ENCODE data around the gene SHKBP1. TPM values are rescaled to one million over a fixed set of nuclear protein-coding genes. Genes with fewer than 3 reads are reported as not detected.

Gene SHKBP1
- total RNA-seq, 2 experiments from 2014 or later: 49.4 to 115 TPM

GRCh38 chr19:40619333-40620160, 42.9 kb downstream of the SHKBP1 start:
- no peak overlapping the region for H2AFZ ChIP-seq (ENCODE audit: low read length)
- no peak overlapping the region for H3K4me2 ChIP-seq (ENCODE audit: low read length)
- CTCF ChIA-PET (ENCODE audit: unreplicated experiment): no interaction called here
- no peak for DNase-seq (ENCODE audit: low spot score)
- H3K27ac ChIP-seq (ENCODE audit: low read depth, low read length, poor library complexity, severe bottlenecking): no peak overlapping the region
- intact Hi-C loops (cut with micrococcal nuclease; ENCODE audit: unreplicated experiment): no loop called here
- H3K4me3 ChIP-seq (ENCODE audit: low read depth, low read length, poor library complexity, severe bottlenecking): no peak overlapping the region
- no peak for TF ChIP-seq CTCF (conservative IDR thresholded peaks at IDR 0.05; ENCODE audit: low read length)
- H3K4me1 ChIP-seq (ENCODE audit: insufficient read depth, low read length, poor library complexity, severe bottlenecking): peaks cover 12% of the 10 kb centered on the region
- BruUV-seq (replicated peaks): no TSS peak
- POLR2A ChIA-PET: interaction anchor here (0.7 kb wide), 1 partner anchor 194 kb away, joined by 7 read pairs; the partner anchor contains the start of gene SERTAD1
- no peaks in the 10 kb centered on the region for H4K20me1 ChIP-seq (ENCODE audit: insufficient read depth, low read length)
- no peaks in the 10 kb centered on the region for H3K9me2 ChIP-seq (ENCODE audit: insufficient read depth, low read length)
- no peaks in the 10 kb centered on the region for H3K9me3 ChIP-seq (ENCODE audit: low read length)
- H3K79me2 ChIP-seq (ENCODE audit: insufficient read depth, low read depth, low read length): no peaks in the 10 kb centered on the region
- H3K36me3 ChIP-seq (ENCODE audit: insufficient read depth, low read length): peaks cover 19% of the 10 kb centered on the region

- peaks cover 19% of the 10 kb centered on the region for H3K36me3 ChIP-seq (ENCODE audit: insufficient read depth, low read length)
- CTCF ChIA-PET (ENCODE audit: unreplicated experiment): no interaction called here
Observed at GRCh38 chr19:40620161-40620485, 43.5 kb downstream of the SHKBP1 start.

More at GRCh38 chr19:40620161-40620485, 43.5 kb downstream of the SHKBP1 start:
- no peak overlapping the region for H3K4me2 ChIP-seq (ENCODE audit: low read length)
- TF ChIP-seq EZH2phosphoT487 (IDR thresholded peaks at IDR 0.05; ENCODE audit: borderline replicate concordance, low read depth, low read length): no peak
- TF ChIP-seq CTCF (conservative IDR thresholded peaks at IDR 0.05; ENCODE audit: low read length): no peak
- no peak overlapping the region for H3K27ac ChIP-seq (ENCODE audit: low read depth, low read length, poor library complexity, severe bottlenecking)
- intact Hi-C loops (cut with micrococcal nuclease; ENCODE audit: unreplicated experiment): no loop called here
- H3K4me3 ChIP-seq (ENCODE audit: low read depth, low read length, poor library complexity, severe bottlenecking): no peak overlapping the region
- no TSS peak for BruUV-seq (replicated peaks)
- no peaks in the 10 kb centered on the region for H3K9me2 ChIP-seq (ENCODE audit: insufficient read depth, low read length)
- no peaks in the 10 kb centered on the region for H4K20me1 ChIP-seq (ENCODE audit: insufficient read depth, low read length)
- H3K9me3 ChIP-seq (ENCODE audit: low read length): no peaks in the 10 kb centered on the region
- peaks cover 6% of the 10 kb centered on the region for H3K4me1 ChIP-seq (ENCODE audit: insufficient read depth, low read length, poor library complexity, severe bottlenecking)
- DNase-seq (ENCODE audit: low spot score): no peak
- no peak overlapping the region for H2AFZ ChIP-seq (ENCODE audit: low read length)
- POLR2A ChIA-PET: interaction anchor here (0.6 to 0.7 kb wide), 2 partner anchors 135 to 194 kb away, joined by 3 to 7 read pairs; partner anchors contain the start of gene SERTAD1
- H3K79me2 ChIP-seq (ENCODE audit: insufficient read depth, low read depth, low read length): no peaks in the 10 kb centered on the region
